B cell (primary cell): ENCODE data around the gene PPP1R12C. TPM values are rescaled to one million over a fixed set of nuclear protein-coding genes. Genes with fewer than 3 reads are reported as not detected.

Source experiments
- ATAC-seq: fragments of 200-7000 bp; cut with Tn5 transposase; one replicate; pipeline ENCODE4 v1.10.0; 2021; ENCODE audit warnings: low read depth, mild to moderate bottlenecking, moderate number of reproducible peaks, moderate library complexity
- CTCF ChIA-PET: fragments of 350-600 bp; sonication (Branson Sonifier 250); formaldehyde crosslinking; loops from one replicate; lab custom pipeline; 2021; ENCODE audit warnings: antibody characterized with exemption, inconsistent platforms; lab: Charles Lee
- POLR2A ChIA-PET: fragments of 350-600 bp; sonication (Branson Sonifier 250); formaldehyde crosslinking; loops from one replicate; lab custom pipeline; 2021; ENCODE audit warnings: antibody characterized with exemption; lab: Charles Lee
- DNase-seq: peaks from one replicate; pipeline ENCODE4 v3.0.0; 2013
- H2AFZ ChIP-seq: 2 replicates; pipeline ENCODE4 v1.6.1; 2012; ENCODE audit warnings: mild to moderate bottlenecking, low read depth, low read length; ENCODE audit not compliant: insufficient read depth, poor library complexity, severe bottlenecking
- H3K27ac ChIP-seq, 2 donors: 1 replicate in 1 of 2; 2 replicates in 1 of 2; pipeline ENCODE4 v1.5.1; 2012 to 2013; ENCODE audit warnings: low read length in 2 of 2, mild to moderate bottlenecking in 2 of 2, moderate library complexity in 1 of 2
- H3K27me3 ChIP-seq, 4 experiments: fragments of 200-600 bp in 1 of 4; sonication (generic) in 1 of 4; replicated peaks in 1 of 4; 1 replicate in 2 of 4; 2 replicates in 2 of 4; pipeline versions ENCODE4 v1.6.1 to v1.7.0; 2013 to 2016; ENCODE audit warnings: low read length in 3 of 4, mild to moderate bottlenecking in 2 of 4, mixed read lengths in 1 of 4, moderate library complexity in 1 of 4; ENCODE audit not compliant: insufficient read depth in 4 of 4, control insufficient read depth in 3 of 4; ENCODE audit errors: control extremely low read depth in 1 of 4
- H3K36me3 ChIP-seq, 2 experiments: replicated peaks in 1 of 2; 1 replicate in 1 of 2; 2 replicates in 1 of 2; pipeline versions ENCODE4 v1.6.1 to v1.7.1; 2013; ENCODE audit warnings: low read length in 1 of 2; ENCODE audit not compliant: insufficient read depth in 2 of 2, control insufficient read depth in 1 of 2; ENCODE audit errors: control extremely low read depth in 1 of 2, extremely low read depth in 1 of 2
- H3K4me1 ChIP-seq, 2 donors: fragments of 200-600 bp in 1 of 2; sonication (generic) in 1 of 2; 1 replicate in 1 of 2; 2 replicates in 1 of 2; pipeline versions ENCODE4 v1.5.1 to v1.6.1; 2013 to 2017; ENCODE audit warnings: low read length in 2 of 2; ENCODE audit not compliant: control insufficient read depth in 2 of 2, insufficient read depth in 2 of 2
- H3K4me2 ChIP-seq: replicated peaks from 2 replicates; pipeline ENCODE3; 2012; ENCODE audit warnings: mild to moderate bottlenecking, low read depth, low read length; ENCODE audit not compliant: poor library complexity, severe bottlenecking
- H3K4me3 ChIP-seq, 5 experiments: fragments of 200-600 bp in 1 of 5; sonication (generic) in 1 of 5; 1 replicate in 3 of 5; 2 replicates in 2 of 5; pipeline versions ENCODE4 v1.5.1 to v1.7.0; 2011 to 2016; ENCODE audit warnings: low read length in 4 of 5, mild to moderate bottlenecking in 4 of 5, low read depth in 2 of 5, control low read depth in 1 of 5, moderate library complexity in 1 of 5; ENCODE audit not compliant: insufficient read depth in 1 of 5; ENCODE audit errors: control extremely low read depth in 1 of 5, extremely low read depth in 1 of 5
- H3K79me2 ChIP-seq: fragments of 200-600 bp; sonication (generic); one replicate; pipeline ENCODE4 v1.6.0; 2016; ENCODE audit warnings: low read length; ENCODE audit not compliant: control insufficient read depth, insufficient read depth
- H3K9ac ChIP-seq: fragments of 200-600 bp; sonication (generic); 2 replicates; pipeline ENCODE4 v1.6.1; 2017; ENCODE audit warnings: mild to moderate bottlenecking, low read length, moderate library complexity
- H3K9me3 ChIP-seq, 3 donors: one replicate each; pipeline versions ENCODE4 v1.6.1 to v1.7.1; 2013; ENCODE audit warnings: low read length in 2 of 3; ENCODE audit not compliant: control insufficient read depth in 2 of 3, insufficient read depth in 1 of 3; ENCODE audit errors: control extremely low read depth in 1 of 3
- H4K20me1 ChIP-seq: 2 replicates; pipeline ENCODE4 v1.6.0; 2012; ENCODE audit warnings: mild to moderate bottlenecking, low read length; ENCODE audit not compliant: insufficient read depth, control insufficient read depth, poor library complexity, severe bottlenecking
- H3K27ac Mint-ChIP-seq: one replicate; pipeline ENCODE4 v1.8.0; 2021; ENCODE audit warnings: mixed read lengths
- H3K27me3 Mint-ChIP-seq: one replicate; pipeline ENCODE4 v1.8.0; 2021; ENCODE audit warnings: mixed read lengths
- H3K4me1 Mint-ChIP-seq: one replicate; pipeline ENCODE4 v1.8.0; 2021; ENCODE audit warnings: mixed read lengths
- H3K4me3 Mint-ChIP-seq: one replicate; pipeline ENCODE4 v1.8.0; 2021; ENCODE audit warnings: mixed read lengths
- H3K9me3 Mint-ChIP-seq: one replicate; pipeline ENCODE4 v1.8.0; 2022; ENCODE audit warnings: mixed read lengths; ENCODE audit not compliant: insufficient read depth
- CTCF ChIP-seq: fragments of 200-600 bp; IDR thresholded peaks from one replicate; pipeline ENCODE4 v1.8.0; 2022; ENCODE audit warnings: antibody characterized with exemption, mild to moderate bottlenecking
- EZH2 ChIP-seq: IDR thresholded peaks from 2 replicates; pipeline ENCODE4 v1.6.1; 2012; ENCODE audit warnings: borderline replicate concordance, low read depth, mild to moderate bottlenecking, moderate library complexity, low read length; ENCODE audit not compliant: insufficient read depth, poor library complexity, severe bottlenecking
- WGBS: methylation state at CpG from one replicate; pipeline ENCODE4 v1.1.5; 2013; ENCODE audit warnings: missing lambda C conversion rate; ENCODE audit not compliant: insufficient coverage; 5-methylcytosine and 5-hydroxymethylcytosine counted together
- intact Hi-C: fragments of 100-400 bp; cut with micrococcal nuclease; formaldehyde crosslinking; loops from one replicate; pipeline ENCODE4 v1.10.0; 2022
- polyA plus RNA-seq: library from polyadenylated mRNA; depleted of rRNA; stranded (reverse); fragments of >200 nt; gene quantifications from 2 replicates; pipeline ENCODE4 v1.2.3, GENCODE V29; 2012
- total RNA-seq, 2 donors: library from RNA; stranded (reverse); fragments of 120-200 nt in 1 of 2; gene quantifications; 1 replicate in 1 of 2; 2 replicates in 1 of 2; pipeline versions ENCODE4 v1.2.3 to v1.2.4, GENCODE V29; 2013 to 2022

The PPP1R12C gene
- total and polyA plus RNA-seq, 2 donors (not counting 1 experiment from before 2014, with no cell fraction given), result 145 to 179 TPM

- H3K79me2 ChIP-seq, result no peaks in the 10 kb centered on the region
- intact Hi-C loops, result no loop called here
- no peak for TF ChIP-seq CTCF
- no peak for TF ChIP-seq EZH2
- H2AFZ ChIP-seq, result no peak overlapping the region
- H3K36me3 ChIP-seq, result no peaks in the 10 kb centered on the region
- no peaks in the 10 kb centered on the region for H4K20me1 ChIP-seq
- Mint-ChIP-seq H3K9me3 (peaks cover 4% of the 10 kb centered on the region), H3K27ac (no peak overlapping the region), H3K27me3 (peaks cover 62% of the 10 kb centered on the region), H3K4me3 (no peak overlapping the region), H3K4me1 (peaks cover 18% of the 10 kb centered on the region)
- no peak overlapping the region for H3K4me3 ChIP-seq
- POLR2A ChIA-PET, result no interaction called here
- no peak for ATAC-seq
- no peak overlapping the region for H3K27ac ChIP-seq
- no peak overlapping the region for H3K9ac ChIP-seq
- no peak overlapping the region for H3K4me2 ChIP-seq
- no peak for DNase-seq
- H3K27me3 ChIP-seq, result peaks cover 0 to 64% (median 21%) of the 10 kb centered on the region in 4 experiments
- WGBS, result 88% methylated on average over 11 of the region's 12 CpGs
- CTCF ChIA-PET, result no interaction called here
- peaks cover 13 to 17% of the 10 kb centered on the region in 2 donors for H3K4me1 ChIP-seq
- peaks cover 0 to 42% (median 4%) of the 10 kb centered on the region in 3 donors for H3K9me3 ChIP-seq
Measured at GRCh38 chr19:55076321-55076720, 41.1 kb downstream of the PPP1R12C start.

- peaks cover 0 to 64% (median 22%) of the 10 kb centered on the region in 4 experiments for H3K27me3 ChIP-seq
- no peak within 1 kb of the TSS for H3K27ac ChIP-seq
- POLR2A ChIA-PET, result interaction anchor here (0.6 kb wide), 1 partner anchor 140 kb away, joined by 6 read pairs; no protein-coding TSS in a partner anchor
- no peaks in the 10 kb centered on the region for H3K36me3 ChIP-seq
- H3K4me2 ChIP-seq, result no peak within 1 kb of the TSS
- H3K9me3 ChIP-seq, result peaks cover 0 to 38% (median 4%) of the 10 kb centered on the region in 3 donors
- CTCF ChIA-PET, result no interaction called here
- no peak for TF ChIP-seq EZH2
- TF ChIP-seq CTCF, result no peak
- H4K20me1 ChIP-seq, result no peaks in the 10 kb centered on the region
- H3K79me2 ChIP-seq, result no peaks in the 10 kb centered on the region
- Mint-ChIP-seq H3K9me3 (peaks cover 3% of the 10 kb centered on the region), H3K4me1 (peaks cover 10% of the 10 kb centered on the region), H3K27ac (no peak within 1 kb of the TSS), H3K4me3 (no peak within 1 kb of the TSS), H3K27me3 (peaks cover 58% of the 10 kb centered on the region)
- no peak within 1 kb of the TSS for H2AFZ ChIP-seq
- H3K4me3 ChIP-seq, result no peak within 1 kb of the TSS
- H3K9ac ChIP-seq, result no peak within 1 kb of the TSS
- WGBS, result 59% methylated on average over 15 of the region's 18 CpGs
- ATAC-seq (no peak), DNase-seq (no peak)
- H3K4me1 ChIP-seq, result peaks cover 6 to 9% of the 10 kb centered on the region in 2 donors
- intact Hi-C loops, result no loop called here
Measured at GRCh38 chr19:55075371-55075998, 42.0 kb downstream of the PPP1R12C start, which contains the start of gene EPS8L1. EPS8L1 (plus strand) TSS chr19:55075869; CDS start chr19:55076445, 576 bp downstream.
